DND-41 (cell line): ENCODE data around the gene TSGA10.

Experiments used
- ATAC-seq: fragments of 200-7000 bp; cut with Tn5 transposase; 3 replicates; pipeline ENCODE4 v1.9.1; 2021; ENCODE audit warnings: low read depth; ENCODE audit not compliant: insufficient read depth
- DNase-seq: peaks from one replicate; pipeline ENCODE4 v3.0.0-alpha.2; 2020
- H2AFZ ChIP-seq: 2 replicates; pipeline ENCODE4 v1.6.0; 2012; ENCODE audit warnings: low read depth, low read length
- H3K27ac ChIP-seq: 2 replicates; pipeline ENCODE4 v1.5.1; 2012; ENCODE audit warnings: low read length, inconsistent platforms
- H3K27me3 ChIP-seq: fragments of 200-600 bp; sonication (generic); 2 replicates; pipeline ENCODE4 v1.6.0; 2012; ENCODE audit warnings: low read length, mild to moderate bottlenecking, inconsistent platforms; ENCODE audit not compliant: insufficient read depth, poor library complexity
- H3K36me3 ChIP-seq: 2 replicates; pipeline ENCODE4 v1.5.1; 2012; ENCODE audit warnings: low read length, inconsistent platforms; ENCODE audit not compliant: insufficient read depth
- H3K4me1 ChIP-seq: 2 replicates; pipeline ENCODE4 v1.5.1; 2012; ENCODE audit warnings: mild to moderate bottlenecking, low read length; ENCODE audit not compliant: insufficient read depth
- H3K4me2 ChIP-seq: 2 replicates; pipeline ENCODE4 v1.6.0; 2012; ENCODE audit warnings: mild to moderate bottlenecking, moderate library complexity, low read length, inconsistent platforms; ENCODE audit not compliant: insufficient read depth
- H3K4me3 ChIP-seq, 2 experiments: fragments of 200-600 bp in 1 of 2; shearing (Covaris generic) in 1 of 2; 2 replicates each; pipeline ENCODE4 v1.5.1; 2012 to 2016; ENCODE audit warnings: inconsistent platforms in 2 of 2, low read length in 2 of 2, mild to moderate bottlenecking in 2 of 2, low read depth in 1 of 2, moderate library complexity in 1 of 2
- H3K79me2 ChIP-seq: 2 replicates; pipeline ENCODE4 v1.6.0; 2012; ENCODE audit warnings: low read length, inconsistent platforms; ENCODE audit not compliant: insufficient read depth
- H3K9ac ChIP-seq: 2 replicates; pipeline ENCODE4 v1.6.0; 2012; ENCODE audit warnings: low read depth, mild to moderate bottlenecking, inconsistent platforms, low read length, moderate library complexity
- H3K9me3 ChIP-seq: 2 replicates; pipeline ENCODE4 v1.5.1; 2012; ENCODE audit warnings: low read length, moderate library complexity, mild to moderate bottlenecking, inconsistent platforms; ENCODE audit not compliant: insufficient read depth, severe bottlenecking
- H4K20me1 ChIP-seq: 2 replicates; pipeline ENCODE4 v1.6.0; 2012; ENCODE audit warnings: low read length; ENCODE audit not compliant: insufficient read depth
- EZH2 ChIP-seq: IDR thresholded peaks from 3 replicates; pipeline ENCODE4 v1.6.1; 2012; ENCODE audit warnings: borderline replicate concordance, low read depth, mild to moderate bottlenecking, moderate library complexity, low read length, inconsistent platforms; ENCODE audit not compliant: severe bottlenecking
- TF ChIP-seq, protein P1 (sequence below): IDR thresholded peaks from 2 replicates; pipeline ENCODE4 v1.5.1; 2012; ENCODE audit warnings: borderline replicate concordance, low read length, moderate library complexity, mild to moderate bottlenecking; ENCODE audit not compliant: poor library complexity, severe bottlenecking; ENCODE audit errors: extremely low read depth

Gene TSGA10

DNA sequence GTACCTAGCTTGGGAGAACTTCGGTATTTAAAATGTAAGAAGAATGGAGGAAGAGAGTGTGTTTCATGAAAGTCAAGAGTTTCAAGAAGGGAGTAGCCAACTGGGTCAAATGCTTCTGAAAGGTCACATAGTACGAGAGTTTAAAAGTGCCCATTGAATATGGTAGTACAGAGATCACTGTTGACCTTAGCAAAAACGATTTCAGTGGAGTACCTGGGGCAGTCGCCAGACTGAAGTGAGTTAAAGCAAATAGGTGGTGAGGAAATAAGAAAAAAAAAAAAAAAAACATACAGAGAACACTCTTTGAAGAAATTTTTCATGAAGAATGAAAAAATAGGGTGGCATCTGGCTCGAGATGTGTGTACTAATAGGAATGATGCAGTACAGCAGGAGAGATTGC, 11.5 kb upstream of the TSGA10 start:
- Histone ChIP-seq H3K4me3 (no peak overlapping the region), H2AFZ (no peak overlapping the region), H3K36me3 (peaks cover 58% of the 10 kb centered on the region), H3K27me3 (no peaks in the 10 kb centered on the region), H3K9me3 (no peaks in the 10 kb centered on the region), H3K4me1 (no peaks in the 10 kb centered on the region), H3K4me2 (no peak overlapping the region), H3K27ac (no peak overlapping the region), H3K9ac (no peak overlapping the region), H4K20me1 (no peaks in the 10 kb centered on the region), H3K79me2 (no peaks in the 10 kb centered on the region)
- DNase-seq (no peak), ATAC-seq (no peak)
- no peak for TF ChIP-seq EZH2
- TF ChIP-seq, protein P1, sequence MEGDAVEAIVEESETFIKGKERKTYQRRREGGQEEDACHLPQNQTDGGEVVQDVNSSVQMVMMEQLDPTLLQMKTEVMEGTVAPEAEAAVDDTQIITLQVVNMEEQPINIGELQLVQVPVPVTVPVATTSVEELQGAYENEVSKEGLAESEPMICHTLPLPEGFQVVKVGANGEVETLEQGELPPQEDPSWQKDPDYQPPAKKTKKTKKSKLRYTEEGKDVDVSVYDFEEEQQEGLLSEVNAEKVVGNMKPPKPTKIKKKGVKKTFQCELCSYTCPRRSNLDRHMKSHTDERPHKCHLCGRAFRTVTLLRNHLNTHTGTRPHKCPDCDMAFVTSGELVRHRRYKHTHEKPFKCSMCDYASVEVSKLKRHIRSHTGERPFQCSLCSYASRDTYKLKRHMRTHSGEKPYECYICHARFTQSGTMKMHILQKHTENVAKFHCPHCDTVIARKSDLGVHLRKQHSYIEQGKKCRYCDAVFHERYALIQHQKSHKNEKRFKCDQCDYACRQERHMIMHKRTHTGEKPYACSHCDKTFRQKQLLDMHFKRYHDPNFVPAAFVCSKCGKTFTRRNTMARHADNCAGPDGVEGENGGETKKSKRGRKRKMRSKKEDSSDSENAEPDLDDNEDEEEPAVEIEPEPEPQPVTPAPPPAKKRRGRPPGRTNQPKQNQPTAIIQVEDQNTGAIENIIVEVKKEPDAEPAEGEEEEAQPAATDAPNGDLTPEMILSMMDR, result no peak

DNA sequence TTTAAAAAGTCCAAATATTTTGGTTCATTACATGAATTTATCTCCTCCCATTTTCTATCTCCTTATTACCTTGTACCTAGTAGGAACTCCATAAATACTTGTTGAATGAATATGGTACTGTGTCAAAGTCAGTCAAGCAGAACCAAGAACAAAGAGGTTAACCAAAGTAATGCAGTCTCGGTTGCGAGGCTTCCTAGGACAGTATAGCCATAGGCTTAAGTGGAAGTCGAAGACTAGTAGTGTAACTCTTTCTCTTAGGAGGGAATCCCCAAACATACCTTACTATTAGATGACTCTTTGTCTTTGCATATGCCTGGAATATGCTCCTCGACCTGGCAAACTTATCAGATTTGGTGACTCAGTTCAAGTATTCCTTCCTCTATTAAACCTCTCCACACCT, 4.9 kb upstream of the TSGA10 start:
- Histone ChIP-seq H3K4me1 (peaks cover 8% of the 10 kb centered on the region), H4K20me1 (no peaks in the 10 kb centered on the region), H3K4me2 (no peak overlapping the region), H3K79me2 (peaks cover 10% of the 10 kb centered on the region), H3K36me3 (peaks cover 32% of the 10 kb centered on the region; the same call in 1 of the 2 replicates), H2AFZ (no peak overlapping the region), H3K9me3 (no peaks in the 10 kb centered on the region), H3K27me3 (no peaks in the 10 kb centered on the region), H3K9ac (no peak overlapping the region), H3K4me3 (no peak overlapping the region), H3K27ac (no peak overlapping the region)
- ATAC-seq, result no peak
- DNase-seq, result no peak
- no peak for TF ChIP-seq EZH2
- TF ChIP-seq, protein P1, result no peak

DNA sequence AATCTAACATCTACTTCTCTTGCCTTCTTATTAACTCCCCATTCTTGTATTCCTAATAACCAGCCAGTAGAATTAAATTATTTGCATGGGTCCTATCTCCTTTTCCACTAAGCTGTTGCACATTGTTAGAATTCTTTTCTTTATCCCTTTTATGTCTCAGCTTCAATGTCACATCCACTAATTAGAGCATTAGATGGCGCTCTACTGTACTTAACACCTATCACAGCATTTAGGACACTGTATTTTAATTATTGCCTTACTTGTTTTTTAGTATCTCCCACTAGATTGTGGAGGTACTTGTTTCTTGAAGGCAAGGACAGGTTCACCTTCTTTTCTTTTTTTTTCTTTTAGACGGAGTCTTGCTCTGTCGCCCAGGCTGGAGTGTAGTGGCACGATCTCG, 3.9 kb upstream of the TSGA10 start:
- H2AFZ ChIP-seq, result no peak overlapping the region
- TF ChIP-seq EZH2, result no peak
- TF ChIP-seq, protein P1, result peak; percentile 42
- no peak overlapping the region for H3K27ac ChIP-seq
- H3K4me3 ChIP-seq, result no peak overlapping the region
- ATAC-seq, result no peak
- no peak overlapping the region for H3K9ac ChIP-seq
- no peaks in the 10 kb centered on the region for H3K27me3 ChIP-seq
- H3K4me1 ChIP-seq, result peaks cover 17% of the 10 kb centered on the region
- no peak for DNase-seq
- H3K4me2 ChIP-seq, result no peak overlapping the region
- no peaks in the 10 kb centered on the region for H4K20me1 ChIP-seq
- H3K9me3 ChIP-seq, result no peaks in the 10 kb centered on the region
- H3K36me3 ChIP-seq, result peaks cover 32% of the 10 kb centered on the region; the same call in 1 of the 2 replicates
- H3K79me2 ChIP-seq, result peaks cover 15% of the 10 kb centered on the region

DNA sequence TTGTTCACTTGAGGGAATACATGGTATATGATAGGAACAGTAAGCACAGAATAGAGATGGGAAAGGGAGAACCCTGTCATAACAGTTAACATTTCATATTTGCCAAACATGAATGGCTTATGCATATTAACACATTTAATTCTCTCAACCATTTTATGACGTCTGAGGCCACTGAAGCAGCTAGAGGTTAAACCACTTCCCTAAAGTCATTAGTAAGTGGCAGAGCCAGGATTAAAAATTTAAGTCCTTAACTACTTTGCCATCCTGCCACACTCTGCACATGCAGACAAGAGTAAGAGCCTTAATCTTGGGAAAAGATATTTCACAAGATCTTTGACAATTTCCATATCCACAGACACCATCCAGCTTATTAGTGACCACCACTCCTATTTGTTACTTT, 2.1 kb upstream of the TSGA10 start:
- no peaks in the 10 kb centered on the region for H4K20me1 ChIP-seq
- no peak overlapping the region for H3K9ac ChIP-seq
- no peak overlapping the region for H3K4me3 ChIP-seq
- TF ChIP-seq EZH2, result no peak
- TF ChIP-seq, protein P1, result no peak
- H3K4me1 ChIP-seq, result peaks cover 26% of the 10 kb centered on the region
- peaks cover 15% of the 10 kb centered on the region for H3K79me2 ChIP-seq
- H2AFZ ChIP-seq, result no peak overlapping the region
- H3K36me3 ChIP-seq, result peaks cover 29% of the 10 kb centered on the region; the same call in 1 of the 2 replicates
- H3K4me2 ChIP-seq, result no peak overlapping the region
- no peak for ATAC-seq
- DNase-seq, result no peak
- H3K27me3 ChIP-seq, result no peaks in the 10 kb centered on the region
- H3K27ac ChIP-seq, result no peak overlapping the region
- H3K9me3 ChIP-seq, result no peaks in the 10 kb centered on the region
